AG04450 (cell line): ENCODE data around the gene NHEJ1. TPM values are rescaled to one million over a fixed set of nuclear protein-coding genes. Genes with fewer than 3 reads are reported as not detected.
A peak's percentile ranks its signal among the peaks of the same experiment; 100 is the strongest.

Experiments used
- CTCF ChIA-PET: fragments of 300-600, 350-600 bp; formaldehyde crosslinking; extraction: SDS; loops from one replicate; lab custom pipeline; 2022; ENCODE audit warnings: antibody characterized with exemption, inconsistent platforms; lab: Charles Lee
- POLR2A ChIA-PET: fragments of 350-600 bp; formaldehyde crosslinking; extraction: SDS; loops from one replicate; lab custom pipeline; 2021; ENCODE audit warnings: antibody characterized with exemption, inconsistent platforms; lab: Yijun Ruan, JAX
- DNase-seq: peaks from one replicate; pipeline ENCODE4 v3.0.0-alpha.2; 2011; ENCODE audit warnings: low read depth, low spot score
- H3K27ac ChIP-seq: one replicate; pipeline ENCODE4 v1.5.1; 2012; ENCODE audit warnings: low read depth, low read length, control low read depth
- H3K27me3 ChIP-seq: one replicate; pipeline ENCODE4 v1.6.0; 2012; ENCODE audit warnings: low read length; ENCODE audit not compliant: control insufficient read depth, insufficient read depth
- H3K4me3 ChIP-seq: 2 replicates; pipeline ENCODE4 v1.5.1; 2011; ENCODE audit warnings: mild to moderate bottlenecking, low read depth, low read length, control low read depth
- H3K9me3 ChIP-seq: 2 replicates; pipeline ENCODE4 v1.5.1; 2012; ENCODE audit warnings: low read length; ENCODE audit not compliant: control insufficient read depth, insufficient read depth
- CTCF ChIP-seq: IDR thresholded peaks from 2 replicates; pipeline ENCODE4 v1.5.1; 2011; ENCODE audit warnings: low read depth, low read length, control low read depth, inconsistent platforms
- polyA plus RNA-seq: library from polyadenylated mRNA; depleted of rRNA; stranded (reverse); fragments of >200 nt; gene quantifications from 2 replicates; pipeline ENCODE4 v1.2.3, GENCODE V29; 2011

NHEJ1 gene
- polyA plus RNA-seq, 1 experiment, result 21.9 TPM

- H3K9me3 ChIP-seq, result no peaks in the 10 kb centered on the region
- POLR2A ChIA-PET, result no interaction called here
- no peak for DNase-seq
- no peak overlapping the region for H3K27ac ChIP-seq
- CTCF ChIA-PET, result interaction anchor here (1.1 to 2.5 kb wide), 3 partner anchors 10 to 80 kb away, joined by 3 to 13 read pairs (median 5); no protein-coding TSS in a partner anchor
- no peak for TF ChIP-seq CTCF
- H3K27me3 ChIP-seq, result no peaks in the 10 kb centered on the region
- H3K4me3 ChIP-seq, result no peak overlapping the region
Measured at GRCh38 chr2:219109471-219109870, 51.1 kb downstream of the NHEJ1 start.

GRCh38 chr2:219107758-219108157 is 52.9 kb downstream of the NHEJ1 start:
- no peaks in the 10 kb centered on the region for H3K9me3 ChIP-seq
- ChIA-PET CTCF (interaction anchor here (0.8 to 4.9 kb wide), 4 partner anchors 12 to 128 kb away, joined by 3 to 29 read pairs (median 6); no protein-coding TSS in a partner anchor), POLR2A (no interaction called here)
- H3K27ac ChIP-seq, result no peak overlapping the region
- H3K4me3 ChIP-seq, result no peak overlapping the region
- DNase-seq, result no peak
- H3K27me3 ChIP-seq, result no peaks in the 10 kb centered on the region
- TF ChIP-seq CTCF, result no peak

GRCh38 chr2:219106251-219106650 is 54.4 kb downstream of the NHEJ1 start:
- CTCF ChIA-PET, result interaction anchor here (1.4 to 4.9 kb wide), 4 partner anchors 13 to 48 kb away, joined by 3 to 29 read pairs (median 6); no protein-coding TSS in a partner anchor
- Histone ChIP-seq H3K4me3 (no peak overlapping the region), H3K27me3 (no peaks in the 10 kb centered on the region), H3K9me3 (no peaks in the 10 kb centered on the region), H3K27ac (no peak overlapping the region)
- no peak for DNase-seq
- POLR2A ChIA-PET, result no interaction called here
- TF ChIP-seq CTCF, result no peak

GRCh38 chr2:219104107-219105035 is 56.2 kb downstream of the NHEJ1 start:
- no peaks in the 10 kb centered on the region for H3K9me3 ChIP-seq
- ChIA-PET POLR2A (interaction anchor here (0.7 kb wide), 1 partner anchor 38 kb away, joined by 3 read pairs; no protein-coding TSS in a partner anchor), CTCF (interaction anchor here (0.5 to 4.9 kb wide), 23 partner anchors 8 to 124 kb away, joined by 3 to 29 read pairs (median 6); no protein-coding TSS in a partner anchor)
- H3K27ac ChIP-seq, result no peak overlapping the region
- no peaks in the 10 kb centered on the region for H3K27me3 ChIP-seq
- H3K4me3 ChIP-seq, result no peak overlapping the region
- peak; percentile 84 for TF ChIP-seq CTCF
- no peak for DNase-seq

- H3K27ac ChIP-seq, result no peak overlapping the region
- ChIA-PET CTCF (interaction anchor here (1.1 to 2.7 kb wide), 5 partner anchors 20 to 69 kb away, joined by 3 to 9 read pairs (median 4); partner anchors contain the start of gene CFAP65), POLR2A (no interaction called here)
- DNase-seq, result peak; percentile 20
- TF ChIP-seq CTCF, result no peak
- no peak overlapping the region for H3K4me3 ChIP-seq
- H3K9me3 ChIP-seq, result no peaks in the 10 kb centered on the region
- no peaks in the 10 kb centered on the region for H3K27me3 ChIP-seq
Measured at GRCh38 chr2:219099329-219099728, 61.3 kb downstream of the NHEJ1 start.
